HG03460 (cell line): ENCODE measurements around the gene SPANXN4.
A peak's percentile ranks its signal among the peaks of the same experiment; 100 is the strongest.

Experiments
- ATAC-seq: cut with Tn5 transposase; IDR thresholded peaks from one replicate; pipeline ENCODE4 v1.9.1; 2021; ENCODE audit not compliant: unreplicated experiment

The SPANXN4 gene

GRCh38 chrX:143025628-143026027 lies at the start of gene SPANXN4:
TSS of gene SPANXN4 (plus strand) at chrX:143025928. CDS start at chrX:143026015, 87 bp downstream.
- no peak for ATAC-seq

DNA sequence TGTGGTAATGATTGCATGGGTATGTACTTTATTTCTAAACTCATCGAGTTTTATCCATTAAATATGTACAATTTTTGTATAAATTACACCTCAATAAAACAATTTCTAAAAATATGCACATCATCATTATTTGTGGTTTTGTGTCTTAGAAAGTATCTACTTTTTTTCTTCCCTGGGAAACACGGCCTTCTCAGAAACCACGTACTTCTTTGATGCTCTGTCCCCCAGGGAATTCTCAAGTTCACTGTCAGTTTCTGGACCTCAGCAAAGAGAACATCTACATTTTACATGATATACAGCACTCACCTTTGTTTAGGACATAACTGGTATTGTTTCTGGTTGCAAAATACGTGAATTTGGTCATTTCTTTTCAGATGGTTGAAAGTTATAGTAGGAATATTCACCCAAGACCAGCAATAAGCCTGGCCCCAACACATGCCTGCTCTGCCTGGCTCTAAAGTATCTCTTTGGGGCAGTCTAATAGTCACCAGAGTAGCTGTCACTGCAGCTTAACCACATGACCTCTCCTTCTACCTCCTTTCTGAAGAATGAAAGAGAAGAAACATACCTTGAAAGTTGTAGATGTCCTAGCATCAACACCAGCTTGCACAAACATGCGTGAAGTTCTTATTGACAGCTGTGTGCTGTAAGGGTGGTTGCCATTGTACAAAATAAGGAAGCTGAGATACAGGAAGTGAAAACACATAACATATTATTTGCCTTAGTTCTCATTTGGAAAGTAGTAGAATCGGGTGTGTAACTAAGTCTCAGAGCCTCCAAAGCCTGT lies 48.4 kb upstream of the SPANXN4 start:
- ATAC-seq: peak; percentile 81

DNA sequence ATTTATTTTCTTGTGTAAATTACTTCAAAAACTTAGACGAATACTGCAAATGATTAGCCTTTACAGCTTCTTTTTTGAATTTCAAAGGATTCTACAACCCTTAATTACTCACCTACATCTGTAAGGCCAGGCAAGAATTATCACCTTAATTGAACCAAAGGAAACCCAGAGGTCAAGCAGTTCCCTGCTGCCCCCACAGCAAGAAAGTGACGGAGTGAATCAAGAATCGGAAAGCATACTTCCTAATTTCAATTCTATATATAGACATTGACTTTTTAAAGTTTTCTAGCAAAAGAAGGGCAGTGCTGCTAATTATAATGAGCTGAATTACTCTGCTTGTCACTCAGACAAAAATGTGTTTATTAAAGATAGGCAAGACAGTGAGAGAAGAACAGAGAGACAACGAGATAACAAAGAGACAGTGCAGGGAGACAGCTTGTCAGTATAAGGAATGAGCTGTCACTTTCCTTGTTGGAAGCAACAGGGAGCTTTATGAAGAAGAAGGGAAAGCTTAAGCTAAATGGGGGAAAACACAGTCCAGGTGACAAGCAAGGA lies 47.5 kb upstream of the SPANXN4 start:
- peak; percentile 51 for ATAC-seq

- ATAC-seq: no peak
These were observed 43.0 kb upstream of the SPANXN4 start for GRCh38 chrX:142982679-142983078.

DNA sequence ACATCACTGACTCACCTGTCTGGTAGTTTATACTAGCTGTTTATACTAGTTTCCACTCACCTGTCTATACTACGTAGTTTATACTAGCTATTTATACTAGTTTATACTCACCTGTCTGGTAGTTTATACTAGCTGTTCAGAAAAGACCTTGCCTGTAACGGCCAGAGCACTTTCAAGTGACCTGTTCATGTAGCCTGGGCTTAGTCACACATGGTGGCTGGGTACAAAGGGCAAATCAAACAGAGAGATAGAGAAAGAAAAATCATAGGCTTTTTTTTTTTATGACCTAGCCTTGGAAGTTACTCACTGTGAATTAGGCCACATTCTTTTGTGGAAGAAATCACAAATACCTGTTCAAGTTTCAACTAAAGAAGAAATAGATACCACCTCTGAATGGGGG lies 30.7 kb upstream of the SPANXN4 start:
- ATAC-seq: no peak

DNA sequence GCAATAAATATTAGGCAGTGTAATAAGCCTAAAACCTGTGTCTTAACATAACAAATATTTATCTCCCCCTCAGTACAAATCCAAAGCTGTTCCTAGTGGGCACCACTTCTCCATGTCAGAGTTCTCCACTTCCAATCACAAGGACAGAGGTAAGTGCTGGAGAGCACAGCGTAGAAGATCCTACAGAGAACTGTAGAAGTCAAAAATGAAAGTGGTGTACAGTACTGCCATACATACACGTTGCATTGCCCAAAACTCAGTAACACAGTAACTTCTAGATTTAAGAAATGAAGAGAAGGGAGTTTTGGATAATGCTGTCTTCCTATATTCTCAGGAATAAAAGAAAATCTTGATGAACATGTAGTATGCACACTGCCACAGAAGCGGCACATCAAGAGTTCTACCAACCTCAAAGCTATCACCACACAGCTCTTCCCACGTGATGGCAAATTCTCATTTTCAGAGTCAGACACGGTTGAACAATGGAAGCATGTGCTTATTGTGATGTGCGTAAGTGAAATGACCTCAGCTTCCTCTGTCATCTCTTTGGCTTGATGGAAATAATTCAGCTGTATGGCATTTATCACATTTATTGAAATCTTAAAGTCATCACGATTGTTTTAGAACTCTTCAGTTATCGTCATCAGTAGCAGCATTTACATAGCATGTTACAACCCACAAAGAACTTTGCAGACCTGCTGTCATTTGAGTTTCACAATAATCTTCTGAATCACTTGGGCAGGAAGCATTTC lies 27.1 kb upstream of the SPANXN4 start:
- no peak for ATAC-seq

DNA sequence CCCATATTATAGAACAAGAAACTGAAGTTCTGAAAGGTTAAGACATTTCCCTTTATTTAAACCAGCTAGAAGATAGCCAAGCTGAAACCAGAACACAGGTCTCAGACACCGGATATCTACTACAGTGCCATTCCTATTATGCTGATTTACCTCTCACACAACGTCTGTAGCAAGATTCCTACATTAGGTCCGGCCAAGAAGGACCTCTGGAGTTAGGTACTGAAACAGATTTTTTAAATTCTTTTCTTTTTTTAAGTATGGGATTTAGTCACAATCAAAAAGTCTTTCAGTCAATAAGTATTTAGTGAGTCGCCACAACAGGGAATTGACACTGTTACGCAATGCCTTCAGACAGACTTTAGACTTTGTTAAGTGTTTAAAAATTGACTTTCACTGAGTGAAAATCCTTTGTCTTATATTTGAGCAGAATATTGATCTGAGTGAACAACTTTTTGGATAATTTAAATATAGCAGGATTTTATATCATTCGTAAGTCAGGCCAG lies 26.5 kb upstream of the SPANXN4 start:
- no peak for ATAC-seq

- no peak for ATAC-seq
These were observed 23.5 kb upstream of the SPANXN4 start for GRCh38 chrX:143002206-143002605.

DNA sequence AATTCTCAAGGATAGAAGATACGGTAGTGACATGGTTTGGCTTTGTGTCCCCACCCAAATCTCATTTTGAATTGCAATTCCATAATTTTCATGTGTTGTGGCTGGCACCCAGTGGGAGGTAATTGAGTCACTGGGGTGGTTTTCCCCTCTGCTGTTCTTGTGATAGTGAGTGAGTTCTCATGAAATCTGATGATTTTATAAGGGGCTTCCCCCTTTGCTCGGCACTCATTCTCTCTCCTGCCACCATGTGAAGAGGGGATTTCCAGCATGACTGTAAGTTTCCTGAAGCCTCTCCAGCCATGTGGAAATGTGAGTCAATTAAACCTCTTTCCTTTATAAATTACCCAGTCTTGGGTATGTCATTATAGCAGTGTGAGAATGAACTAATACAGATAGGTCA lies 8.5 kb upstream of the SPANXN4 start:
- no peak for ATAC-seq

DNA sequence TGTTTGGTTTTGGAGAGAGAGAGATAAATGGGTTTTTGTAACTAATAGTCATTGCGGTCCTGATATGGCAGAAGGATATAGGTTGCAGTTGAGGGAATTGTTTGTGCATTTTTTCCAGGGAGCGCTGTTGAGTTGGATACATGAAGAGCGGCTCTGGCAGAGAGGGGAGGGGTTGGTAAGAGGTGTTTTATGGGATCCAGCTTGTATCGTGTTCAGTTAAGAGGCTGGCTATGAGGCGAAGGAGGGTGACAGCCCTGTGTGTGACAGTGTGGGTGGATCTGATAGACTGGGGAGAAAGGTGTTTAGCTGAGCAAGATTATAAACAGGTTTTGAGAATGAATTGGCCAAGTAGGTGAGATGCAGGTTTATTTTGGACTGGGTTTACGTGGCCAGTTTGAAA lies 1.5 kb downstream of the SPANXN4 start:
- ATAC-seq: no peak

DNA sequence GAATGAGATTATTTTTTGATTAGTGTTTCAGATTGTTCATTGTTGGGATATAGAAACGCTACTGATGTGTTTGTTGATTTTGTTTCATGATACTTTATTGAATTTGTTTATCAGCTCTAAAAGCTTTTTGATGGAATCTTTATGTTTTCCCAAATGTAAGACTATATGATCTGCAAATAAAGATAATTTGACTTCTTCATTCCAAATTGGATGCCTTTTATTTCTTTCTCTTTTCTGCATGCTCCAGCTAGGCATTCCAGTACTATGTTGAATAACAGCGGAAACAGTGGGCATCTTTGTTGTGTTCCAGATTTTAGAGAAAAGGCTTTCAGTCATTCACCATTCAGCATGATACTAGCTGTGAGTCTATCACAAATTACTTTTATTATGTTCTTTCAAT lies 21.8 kb downstream of the SPANXN4 start:
- ATAC-seq: no peak

DNA sequence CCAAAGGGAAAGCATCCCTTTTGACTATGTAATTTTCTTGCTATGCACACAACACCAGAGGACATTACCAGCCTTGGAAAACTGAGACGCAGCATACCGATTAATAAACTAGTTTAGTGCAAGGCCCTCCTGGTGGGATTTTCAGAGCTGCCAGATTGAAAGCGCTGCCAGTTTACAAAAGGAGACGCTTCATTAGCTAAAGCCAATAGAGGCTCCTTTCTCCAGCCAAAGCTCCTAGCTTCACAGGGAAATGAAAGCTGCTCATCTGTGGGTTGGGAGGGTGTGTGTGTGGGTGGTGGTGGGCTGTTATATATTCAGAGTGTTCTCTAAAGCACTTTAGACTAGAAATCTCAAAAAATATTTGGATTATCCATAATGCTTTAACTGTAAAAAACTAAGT lies 32.4 kb downstream of the SPANXN4 start:
- no peak for ATAC-seq

DNA sequence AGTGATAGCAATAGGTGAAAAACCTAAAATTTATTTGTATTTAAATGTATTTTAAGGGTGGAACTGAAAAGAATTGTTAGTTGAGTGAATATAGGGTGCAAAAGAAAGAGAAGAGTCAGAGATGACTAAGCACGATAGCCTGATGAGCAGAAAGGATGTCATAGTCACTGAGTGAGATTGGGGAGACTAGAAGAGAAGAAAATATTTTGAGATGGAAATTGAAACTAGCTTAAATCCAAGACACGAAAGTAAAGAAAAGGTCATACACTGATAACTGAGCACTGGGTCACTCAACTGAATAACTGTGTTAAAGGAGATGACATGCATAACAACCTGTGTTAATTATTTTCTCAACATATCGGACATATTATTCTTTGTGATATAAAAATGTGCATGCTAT lies 55.5 kb downstream of the SPANXN4 start:
- ATAC-seq: no peak

DNA sequence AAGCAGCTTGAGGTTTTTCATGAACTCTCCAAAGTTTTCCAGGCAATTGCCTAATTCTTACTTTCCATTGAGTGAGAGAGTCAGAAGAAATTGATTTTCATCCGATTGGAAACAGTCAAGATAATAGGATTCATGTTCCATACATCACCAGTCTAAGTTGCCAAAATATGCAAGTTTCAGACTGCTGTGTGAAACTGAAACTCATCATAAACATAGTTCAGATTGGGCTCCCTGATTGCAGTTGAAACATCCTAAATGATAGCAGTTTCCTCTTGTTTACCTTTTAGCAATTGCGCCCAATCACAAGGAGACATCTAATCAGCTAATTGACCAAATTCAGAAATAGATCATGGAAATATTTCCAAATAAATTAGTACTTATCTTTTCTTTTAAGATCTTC lies 56.8 kb downstream of the SPANXN4 start:
- ATAC-seq: no peak
